ENCODE measurements around the gene ULK4.

The ULK4 gene

GRCh38 chr3:41522612-41523011 is 439.3 kb downstream of the ULK4 start:
- H3K27ac ChIP-seq (replicated peaks): no peak overlapping the region
- no peak overlapping the region for H3K4me3 ChIP-seq (replicated peaks; ENCODE audit: insufficient read depth, low read length)
- no peaks in the 10 kb centered on the region for H3K27me3 ChIP-seq (ENCODE audit: insufficient read depth, poor library complexity, severe bottlenecking)
- DNase-seq (ENCODE audit: low read depth in 1 of 2, low spot score in 1 of 2): no peak
- TF ChIP-seq REST (IDR thresholded peaks at IDR 0.05; ENCODE audit: insufficient replicate concordance, low read depth) (no peak), POLR2AphosphoS5 (IDR thresholded peaks at IDR 0.05; ENCODE audit: low read depth) (no peak), GABPA (IDR thresholded peaks at IDR 0.05; ENCODE audit: low read depth) (no peak), CTCF (IDR thresholded peaks at IDR 0.05; ENCODE audit: insufficient read depth, low read length) (no peak), SPI1 (IDR thresholded peaks at IDR 0.05; ENCODE audit: borderline replicate concordance, low read depth) (no peak)

GRCh38 chr3:41521010-41521655 is 440.8 kb downstream of the ULK4 start:
- TF ChIP-seq GABPA (IDR thresholded peaks at IDR 0.05; ENCODE audit: low read depth): no peak
- TF ChIP-seq POLR2AphosphoS5 (IDR thresholded peaks at IDR 0.05; ENCODE audit: low read depth): no peak
- no peak for TF ChIP-seq CTCF (IDR thresholded peaks at IDR 0.05; ENCODE audit: insufficient read depth, low read length)
- Histone ChIP-seq H3K27me3 (ENCODE audit: insufficient read depth, poor library complexity, severe bottlenecking) (no peaks in the 10 kb centered on the region), H3K27ac (replicated peaks) (no peak overlapping the region), H3K4me3 (replicated peaks; ENCODE audit: insufficient read depth, low read length) (no peak overlapping the region)
- no peak for DNase-seq (ENCODE audit: low read depth in 1 of 2, low spot score in 1 of 2)

- Histone ChIP-seq H3K27ac (replicated peaks) (no peak overlapping the region), H3K4me3 (replicated peaks; ENCODE audit: insufficient read depth, low read length) (no peak overlapping the region), H3K27me3 (ENCODE audit: insufficient read depth, poor library complexity, severe bottlenecking) (no peaks in the 10 kb centered on the region)
- DNase-seq (ENCODE audit: low read depth in 1 of 2, low spot score in 1 of 2): no peak
- TF ChIP-seq CTCF (IDR thresholded peaks at IDR 0.05; ENCODE audit: insufficient read depth, low read length) (no peak), REST (IDR thresholded peaks at IDR 0.05; ENCODE audit: insufficient replicate concordance, low read depth) (no peak), GABPA (IDR thresholded peaks at IDR 0.05; ENCODE audit: low read depth) (no peak), SPI1 (IDR thresholded peaks at IDR 0.05; ENCODE audit: borderline replicate concordance, low read depth) (no peak), POLR2AphosphoS5 (IDR thresholded peaks at IDR 0.05; ENCODE audit: low read depth) (no peak)
Measured at GRCh38 chr3:41519746-41520145, 442.2 kb downstream of the ULK4 start.

- Histone ChIP-seq H3K27me3 (ENCODE audit: insufficient read depth, poor library complexity, severe bottlenecking) (no peaks in the 10 kb centered on the region), H3K27ac (replicated peaks) (no peak overlapping the region), H3K4me3 (replicated peaks; ENCODE audit: insufficient read depth, low read length) (no peak overlapping the region)
- DNase-seq (ENCODE audit: low read depth in 1 of 2, low spot score in 1 of 2): no peak
- TF ChIP-seq GABPA (IDR thresholded peaks at IDR 0.05; ENCODE audit: low read depth) (no peak), POLR2AphosphoS5 (IDR thresholded peaks at IDR 0.05; ENCODE audit: low read depth) (no peak), REST (IDR thresholded peaks at IDR 0.05; ENCODE audit: insufficient replicate concordance, low read depth) (no peak), SPI1 (IDR thresholded peaks at IDR 0.05; ENCODE audit: borderline replicate concordance, low read depth) (no peak), CTCF (IDR thresholded peaks at IDR 0.05; ENCODE audit: insufficient read depth, low read length) (no peak)
Measured at GRCh38 chr3:41518626-41519025, 443.3 kb downstream of the ULK4 start.
